GM12878 (cell line): ENCODE results near the gene WFS1. TPM values are rescaled to one million over a fixed set of nuclear protein-coding genes. Genes with fewer than 3 reads are reported as not detected.

Experiments used
- ATAC-seq: fragments of 200-7000 bp; cut with Tn5 transposase; 3 replicates; pipeline ENCODE4 v1.9.1; 2020; ENCODE audit warnings: mild to moderate bottlenecking, moderate library complexity
- BruUV-seq: library from RNA; stranded (reverse); fragments of 400-500 nt; replicated peaks from 2 replicates; lab custom pipeline; 2021; lab: Mats Ljungman, UMichigan
- CTCF ChIA-PET: fragments of 300-600 bp; sonication (Branson Sonifier 250); formaldehyde crosslinking; extraction: SDS; loops from one replicate; lab custom pipeline; 2021; ENCODE audit warnings: inconsistent platforms; lab: Yijun Ruan, JAX
- POLR2A ChIA-PET: fragments of 350-600 bp; formaldehyde crosslinking; extraction: SDS; loops from one replicate; lab custom pipeline; 2021; ENCODE audit warnings: inconsistent platforms; lab: Charles Lee
- RAD21 ChIA-PET: fragments of 300-600 bp; sonication (Branson Sonifier 250); formaldehyde crosslinking; loops from one replicate; lab custom pipeline; 2023; ENCODE audit warnings: antibody characterized with exemption; ENCODE audit not compliant: unreplicated experiment; lab: Charles Lee
- SMC1A ChIA-PET: fragments of 300-600 bp; sonication (Branson Sonifier 250); formaldehyde crosslinking; loops from one replicate; lab custom pipeline; 2023; ENCODE audit not compliant: unreplicated experiment, uncharacterized antibody; lab: Charles Lee
- DNase-seq: peaks from one replicate; pipeline ENCODE4 v3.0.0-alpha.2; 2011; ENCODE audit warnings: low read depth, low spot score
- FAIRE-seq: peaks from 3 replicates; lab custom pipeline; 2011; peaks lifted over from hg19 to GRCh38; lab: Jason Lieb, UNC
- H2AFZ ChIP-seq: 2 replicates; pipeline ENCODE4 v1.6.0; 2011; ENCODE audit warnings: low read depth, low read length, control low read depth; ENCODE audit not compliant: control insufficient read depth
- H3K27ac ChIP-seq: 2 replicates; pipeline ENCODE4 v1.5.1; 2011; ENCODE audit warnings: control low read depth; ENCODE audit not compliant: control insufficient read depth, insufficient read depth
- H3K27me3 ChIP-seq, 2 experiments: replicated peaks in 1 of 2; 2 replicates each; pipeline versions ENCODE4 v1.6.0 to v1.6.1; 2011; ENCODE audit warnings: low read length in 1 of 2; ENCODE audit not compliant: control insufficient read depth in 2 of 2, insufficient read depth in 2 of 2
- H3K36me3 ChIP-seq, 2 experiments: 2 replicates each; pipeline ENCODE4 v1.5.1; 2011; ENCODE audit warnings: low read length in 1 of 2; ENCODE audit not compliant: control insufficient read depth in 2 of 2, insufficient read depth in 2 of 2
- H3K4me1 ChIP-seq: 2 replicates; pipeline ENCODE4 v1.6.1; 2011; ENCODE audit warnings: mild to moderate bottlenecking, low read length, moderate library complexity, mixed read lengths; ENCODE audit not compliant: control insufficient read depth, insufficient read depth
- H3K4me2 ChIP-seq: 2 replicates; pipeline ENCODE4 v1.6.0; 2011; ENCODE audit warnings: control low read depth; ENCODE audit not compliant: control insufficient read depth, insufficient read depth
- H3K4me3 ChIP-seq: fragments of 200-600 bp; sonication (generic); 2 replicates; pipeline ENCODE4 v1.5.1; 2016
- H3K79me2 ChIP-seq: 2 replicates; pipeline ENCODE4 v1.6.0; 2011; ENCODE audit warnings: low read length; ENCODE audit not compliant: control insufficient read depth, insufficient read depth
- H3K9ac ChIP-seq: 2 replicates; pipeline ENCODE4 v1.8.0; 2011; ENCODE audit warnings: low read length, control low read depth, mixed read lengths; ENCODE audit not compliant: control insufficient read depth, insufficient read depth
- H3K9me3 ChIP-seq: replicated peaks from 3 replicates; pipeline ENCODE4 v1.5.1; 2011; ENCODE audit warnings: mild to moderate bottlenecking, low read length; ENCODE audit not compliant: control insufficient read depth, insufficient read depth
- H4K20me1 ChIP-seq: 2 replicates; pipeline ENCODE4 v1.6.0; 2011; ENCODE audit not compliant: control insufficient read depth, insufficient read depth
- BMI1 ChIP-seq: fragments of 450-650 bp; IDR thresholded peaks from 2 replicates; pipeline ENCODE4 v1.6.1; 2016; ENCODE audit warnings: mild to moderate bottlenecking, moderate library complexity, borderline replicate concordance
- ETV6 ChIP-seq, 2 experiments: fragments of 450-650 bp in 1 of 2; IDR thresholded peaks in 1 of 2; conservative IDR thresholded peaks in 1 of 2; 2 replicates each; pipeline ENCODE4 v1.6.1; 2014; ENCODE audit warnings: antibody characterized with exemption in 1 of 2, borderline replicate concordance in 1 of 2, low read depth in 1 of 2, mild to moderate bottlenecking in 1 of 2, moderate library complexity in 1 of 2
- NFIC ChIP-seq: IDR thresholded peaks from 2 replicates; pipeline ENCODE4 v1.6.1; 2012; ENCODE audit warnings: low read depth, mild to moderate bottlenecking, inconsistent platforms, low read length, moderate library complexity
- TARDBP ChIP-seq: IDR thresholded peaks from 2 replicates; pipeline ENCODE4 v1.6.1; 2016; ENCODE audit warnings: borderline replicate concordance
- WGBS: methylation state at CpG from one replicate; pipeline ENCODE4 v1.1.6; 2016; ENCODE audit warnings: low lambda C conversion rate; ENCODE audit not compliant: insufficient replicate concordance, insufficient coverage; ENCODE audit errors: missing lambda C conversion rate; 5-methylcytosine and 5-hydroxymethylcytosine counted together
- in situ Hi-C: fragments of 300-500 bp; cut with MboI; formaldehyde crosslinking; loops from 9 replicates; pipeline ENCODE4 v1.14.3; 2018; ENCODE audit warnings: mixed read lengths
- intact Hi-C: fragments of 100-400 bp; cut with micrococcal nuclease; formaldehyde crosslinking; loops from one replicate; pipeline ENCODE4 v1.14.2; 2022; ENCODE audit not compliant: unreplicated experiment
- polyA plus RNA-seq, 11 experiments: library from polyadenylated mRNA; depleted of rRNA in 4 of 11; unstranded in 6 of 11; stranded (reverse) in 5 of 11; fragments of >200 nt; fragmentation: Nextera tagmentation in 4 of 11; fragmentation: Illumina TruSeq in 1 of 11; extraction: Ambion mirVana in 4 of 11; extraction: Trizol in 1 of 11; gene quantifications; 1 replicate in 1 of 11; 2 replicates in 10 of 11; pipeline versions ENCODE4 v1.2.1 to v1.2.3, GENCODE V29; 2011 to 2016; ENCODE audit warnings: inconsistent platforms in 2 of 11, missing spikeins in 2 of 11, low read depth in 1 of 11
- total RNA-seq, 4 experiments: library from RNA; depleted of rRNA in 3 of 4; stranded (reverse); fragments of >200 nt in 3 of 4; fragmentation: Illumina TruSeq in 1 of 4; extraction: Trizol in 1 of 4; gene quantifications; 2 replicates each; pipeline versions ENCODE4 v1.2.1 to v1.2.3, GENCODE V29; 2013 to 2021
- TF ChIP-seq, protein P1 (sequence below): fragments of 450-650 bp; IDR thresholded peaks from 2 replicates; pipeline ENCODE4 v1.6.1; 2016; ENCODE audit warnings: mild to moderate bottlenecking, moderate library complexity, borderline replicate concordance

The WFS1 gene
- total and polyA plus RNA-seq, 10 of the 15 experiments (the other 5 are each of a cell fraction or from before 2014, with no cell fraction given) = 0.31 to 4.7 (median 2.0) TPM

DNA sequence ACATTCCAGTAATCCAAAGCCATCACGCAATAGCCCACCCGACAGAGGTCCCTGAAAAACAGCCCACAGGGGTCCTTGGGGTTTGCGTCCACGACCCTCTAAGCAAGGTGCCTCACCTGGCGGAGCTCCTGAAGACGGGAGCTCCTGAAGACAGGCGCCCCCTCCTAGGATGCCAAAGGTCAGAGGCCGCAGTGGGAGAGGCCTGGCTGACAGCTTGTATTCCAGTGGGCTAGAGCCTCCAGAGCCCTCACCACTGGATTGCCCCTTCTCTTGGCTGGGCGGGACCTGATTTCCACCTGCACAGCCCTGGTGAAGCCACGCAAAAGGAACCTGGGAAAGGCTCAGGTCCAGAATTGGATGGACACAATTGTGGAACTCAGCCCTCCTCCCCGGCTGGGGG lies 29.7 kb upstream of the WFS1 start:
- ChIA-PET CTCF (interaction anchor here (1.0 to 1.7 kb wide), 3 partner anchors 10 to 106 kb away, joined by 3 to 9 read pairs (median 3); no protein-coding TSS in a partner anchor), SMC1A (interaction anchor here (0.6 to 2.4 kb wide), 3 partner anchors 10 to 167 kb away, joined by 3 to 9 read pairs (median 3); no protein-coding TSS in a partner anchor), POLR2A (no interaction called here), RAD21 (no interaction called here)
- H3K27ac ChIP-seq = no peak overlapping the region
- H3K9me3 ChIP-seq = peaks cover 7% of the 10 kb centered on the region; the same call in 2 of the 3 replicates
- no peak overlapping the region for H3K9ac ChIP-seq
- H3K4me2 ChIP-seq = no peak overlapping the region
- BruUV-seq = no TSS peak
- intact Hi-C loops (no loop called here), in situ Hi-C loops (no loop called here)
- TF ChIP-seq, protein P1, sequence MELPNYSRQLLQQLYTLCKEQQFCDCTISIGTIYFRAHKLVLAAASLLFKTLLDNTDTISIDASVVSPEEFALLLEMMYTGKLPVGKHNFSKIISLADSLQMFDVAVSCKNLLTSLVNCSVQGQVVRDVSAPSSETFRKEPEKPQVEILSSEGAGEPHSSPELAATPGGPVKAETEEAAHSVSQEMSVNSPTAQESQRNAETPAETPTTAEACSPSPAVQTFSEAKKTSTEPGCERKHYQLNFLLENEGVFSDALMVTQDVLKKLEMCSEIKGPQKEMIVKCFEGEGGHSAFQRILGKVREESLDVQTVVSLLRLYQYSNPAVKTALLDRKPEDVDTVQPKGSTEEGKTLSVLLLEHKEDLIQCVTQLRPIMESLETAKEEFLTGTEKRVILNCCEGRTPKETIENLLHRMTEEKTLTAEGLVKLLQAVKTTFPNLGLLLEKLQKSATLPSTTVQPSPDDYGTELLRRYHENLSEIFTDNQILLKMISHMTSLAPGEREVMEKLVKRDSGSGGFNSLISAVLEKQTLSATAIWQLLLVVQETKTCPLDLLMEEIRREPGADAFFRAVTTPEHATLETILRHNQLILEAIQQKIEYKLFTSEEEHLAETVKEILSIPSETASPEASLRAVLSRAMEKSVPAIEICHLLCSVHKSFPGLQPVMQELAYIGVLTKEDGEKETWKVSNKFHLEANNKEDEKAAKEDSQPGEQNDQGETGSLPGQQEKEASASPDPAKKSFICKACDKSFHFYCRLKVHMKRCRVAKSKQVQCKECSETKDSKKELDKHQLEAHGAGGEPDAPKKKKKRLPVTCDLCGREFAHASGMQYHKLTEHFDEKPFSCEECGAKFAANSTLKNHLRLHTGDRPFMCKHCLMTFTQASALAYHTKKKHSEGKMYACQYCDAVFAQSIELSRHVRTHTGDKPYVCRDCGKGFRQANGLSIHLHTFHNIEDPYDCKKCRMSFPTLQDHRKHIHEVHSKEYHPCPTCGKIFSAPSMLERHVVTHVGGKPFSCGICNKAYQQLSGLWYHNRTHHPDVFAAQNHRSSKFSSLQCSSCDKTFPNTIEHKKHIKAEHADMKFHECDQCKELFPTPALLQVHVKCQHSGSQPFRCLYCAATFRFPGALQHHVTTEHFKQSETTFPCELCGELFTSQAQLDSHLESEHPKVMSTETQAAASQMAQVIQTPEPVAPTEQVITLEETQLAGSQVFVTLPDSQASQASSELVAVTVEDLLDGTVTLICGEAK = no peak
- no peak for TF ChIP-seq ETV6 (conservative IDR thresholded peaks at IDR 0.05 in 1 of 2, IDR thresholded peaks at IDR 0.05 in 1 of 2; ENCODE audit: borderline replicate concordance in 1 of 2, low read depth in 1 of 2)
- TF ChIP-seq NFIC = no peak
- TF ChIP-seq BMI1 = no peak
- TF ChIP-seq TARDBP = no peak
- H3K36me3 ChIP-seq = no peaks in the 10 kb centered on the region
- no peaks in the 10 kb centered on the region for H3K4me1 ChIP-seq
- no peaks in the 10 kb centered on the region for H4K20me1 ChIP-seq
- H3K27me3 ChIP-seq = no peaks in the 10 kb centered on the region; a peak in 2 of 4 replicates
- no peaks in the 10 kb centered on the region for H3K79me2 ChIP-seq
- no peak for ATAC-seq
- 51% methylated on average over 11 of the region's 11 CpGs for WGBS
- H2AFZ ChIP-seq = no peak overlapping the region
- no peak for FAIRE-seq
- no peak for DNase-seq
- no peak overlapping the region for H3K4me3 ChIP-seq
